PFSK-1 (cell line): Measurements from ENCODE around the gene MAST4.

Source experiments
- FOXP2 ChIP-seq: optimal IDR thresholded peaks from 2 replicates; pipeline ENCODE3; 2011; ENCODE audit warnings: borderline replicate concordance, control low read depth, inconsistent platforms; ENCODE audit not compliant: insufficient read depth; ENCODE audit errors: extremely low read length, extremely low read depth
- POLR2AphosphoS5 ChIP-seq: IDR thresholded peaks from 2 replicates; pipeline ENCODE4 v1.6.1; 2012; ENCODE audit warnings: low read depth, mild to moderate bottlenecking, control low read depth, low read length, moderate library complexity
- REST ChIP-seq, 2 experiments: IDR thresholded peaks; 2 replicates each; pipeline versions ENCODE4 v1.6.1 to v1.8.0; 2011 to 2012; ENCODE audit warnings: low read depth in 2 of 2, low read length in 2 of 2, control low read depth in 1 of 2, inconsistent platforms in 1 of 2, mild to moderate bottlenecking in 1 of 2, moderate library complexity in 1 of 2; ENCODE audit not compliant: insufficient read depth in 1 of 2
- SIN3A ChIP-seq: IDR thresholded peaks from 2 replicates; pipeline ENCODE4 v1.6.1; 2012; ENCODE audit warnings: mild to moderate bottlenecking, low read length, moderate library complexity, borderline replicate concordance; ENCODE audit not compliant: insufficient read depth
- TAF1 ChIP-seq: IDR thresholded peaks from 2 replicates; pipeline ENCODE4 v1.6.1; 2012; ENCODE audit warnings: low read length, control low read depth, borderline replicate concordance; ENCODE audit not compliant: insufficient read depth

MAST4 gene

DNA sequence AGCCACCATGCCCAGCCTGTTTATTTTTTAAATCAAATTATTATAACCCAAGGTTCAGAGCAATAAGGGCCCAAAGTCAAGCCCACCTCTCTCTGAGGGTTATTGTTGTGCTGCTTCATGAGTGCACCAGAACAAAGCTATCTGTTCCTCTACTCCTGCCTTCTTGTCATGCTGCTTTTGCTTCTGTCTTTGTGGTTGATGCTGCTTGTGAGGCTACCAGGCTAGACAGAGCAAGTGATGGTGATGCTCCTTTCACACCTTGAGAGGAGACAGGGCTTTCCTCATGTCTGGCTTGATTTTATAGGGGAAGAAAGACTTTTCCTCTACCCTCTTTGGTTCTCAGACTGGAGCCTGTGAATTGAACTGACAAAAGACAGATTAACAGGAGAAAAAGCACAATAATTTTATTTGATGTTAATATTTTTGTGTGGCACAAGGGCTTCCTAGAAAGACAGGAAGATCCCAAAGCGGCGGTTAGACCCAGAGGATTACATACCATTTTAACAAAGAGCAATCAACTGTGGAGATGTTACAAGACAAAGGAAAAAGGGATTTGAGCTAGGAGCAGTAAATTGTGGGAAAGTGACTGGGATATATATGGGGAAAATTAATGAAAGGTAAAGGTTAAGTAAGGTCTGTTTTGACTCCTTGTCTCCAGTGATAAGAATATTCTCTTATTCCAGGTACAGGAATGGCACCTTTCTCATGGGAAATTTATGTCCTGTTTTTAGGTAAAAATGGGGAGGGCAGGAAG lies 604.8 kb downstream of the MAST4 start:
- no peak for TF ChIP-seq REST (IDR thresholded peaks at IDR 0.05; ENCODE audit: insufficient read depth in 1 of 2, low read depth in 2 of 2, low read length in 2 of 2)

DNA sequence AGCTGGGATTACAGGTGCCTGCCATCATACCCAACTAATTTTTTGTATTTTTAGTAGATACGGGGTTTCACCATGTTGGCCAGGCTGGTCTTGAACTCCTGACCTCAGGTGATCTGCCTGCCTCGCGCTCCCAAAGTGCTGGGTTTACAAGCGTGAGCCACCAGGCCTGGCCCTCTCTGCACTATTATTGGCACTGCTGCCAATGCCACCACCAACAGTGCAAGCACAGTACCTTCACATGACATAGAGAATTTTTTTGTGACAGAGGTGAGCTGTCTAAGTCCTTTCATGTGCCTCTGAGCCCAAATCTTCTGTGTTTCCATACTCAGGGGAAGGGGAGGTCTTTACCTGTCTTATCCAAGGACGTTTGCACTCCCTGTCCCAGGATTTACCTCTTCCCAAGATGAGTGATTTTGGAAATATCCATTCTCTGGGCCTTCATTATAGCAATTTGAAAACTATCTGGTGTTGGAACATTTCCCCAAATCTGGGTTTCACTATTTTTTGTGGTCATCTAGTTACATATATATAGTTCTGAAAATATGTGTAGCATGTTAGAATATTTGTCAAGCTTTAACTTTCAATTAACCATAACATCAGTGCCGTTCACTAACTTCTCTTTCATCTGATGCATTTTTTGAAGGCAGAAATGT lies 605.8 kb downstream of the MAST4 start:
- TF ChIP-seq POLR2AphosphoS5 = no peak
- TF ChIP-seq TAF1 = no peak
- no peak for TF ChIP-seq SIN3A

DNA sequence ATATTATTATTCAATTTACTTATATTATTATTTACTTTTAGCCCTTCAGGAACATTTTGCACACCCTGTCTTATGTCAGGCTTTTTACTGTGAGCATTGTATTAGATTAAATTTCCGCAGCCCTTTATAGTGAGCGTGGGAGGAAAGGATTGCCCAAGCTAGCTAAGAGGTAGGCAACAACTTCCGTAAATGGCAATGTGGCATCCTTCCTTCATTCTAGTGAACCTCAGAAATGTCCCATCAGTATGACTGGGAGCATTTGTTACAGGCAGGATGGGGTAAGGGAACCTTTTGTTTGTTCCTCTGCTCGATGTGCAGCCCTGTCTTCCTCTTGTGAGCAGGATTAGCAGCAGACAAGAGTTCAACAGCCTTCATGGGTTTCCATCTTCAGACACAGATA lies 606.6 kb downstream of the MAST4 start:
- TF ChIP-seq REST (IDR thresholded peaks at IDR 0.05; ENCODE audit: insufficient read depth in 1 of 2, low read depth in 2 of 2, low read length in 2 of 2) (no peak), POLR2AphosphoS5 (no peak), FOXP2 (no peak), TAF1 (no peak), SIN3A (no peak)

GRCh38 chr5:67203701-67204074 lies 607.5 kb downstream of the MAST4 start:
- TF ChIP-seq SIN3A = no peak
- no peak for TF ChIP-seq FOXP2
- TF ChIP-seq REST (IDR thresholded peaks at IDR 0.05; ENCODE audit: insufficient read depth in 1 of 2, low read depth in 2 of 2, low read length in 2 of 2) = no peak
- no peak for TF ChIP-seq POLR2AphosphoS5
- TF ChIP-seq TAF1 = no peak

DNA sequence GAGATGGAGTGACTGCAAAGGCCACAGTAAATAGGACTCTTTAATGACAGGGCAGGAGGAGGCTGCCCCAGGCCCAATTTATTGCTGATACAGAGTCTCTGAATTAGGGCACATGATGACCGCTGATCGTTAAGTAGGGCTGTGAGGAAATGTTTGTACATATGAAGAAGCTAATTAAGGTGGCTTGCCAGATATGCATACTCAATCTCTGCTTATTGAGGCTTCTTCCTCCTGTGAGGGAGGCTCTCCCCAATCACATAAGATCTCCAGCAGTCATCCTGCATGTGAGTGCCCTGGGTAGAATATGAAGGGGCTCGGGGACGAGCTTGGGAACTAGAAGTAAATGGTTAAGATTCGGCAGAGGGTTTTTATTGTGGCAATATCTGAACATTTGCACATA lies 608.6 kb downstream of the MAST4 start:
- TF ChIP-seq POLR2AphosphoS5 = no peak
- no peak for TF ChIP-seq TAF1
- TF ChIP-seq FOXP2 = no peak
- no peak for TF ChIP-seq SIN3A
- TF ChIP-seq REST (IDR thresholded peaks at IDR 0.05; ENCODE audit: insufficient read depth in 1 of 2, low read depth in 2 of 2, low read length in 2 of 2) = no peak
